ENCODE results near the gene SIGLEC14.
A peak's percentile ranks its signal among the peaks of the same experiment; 100 is the strongest.
"Not testable (repeated sequence)": the region's sequence is repeated elsewhere in the genome, so short reads cannot be mapped to it uniquely, and the experiment has no call there.

SIGLEC14 gene, protein sequence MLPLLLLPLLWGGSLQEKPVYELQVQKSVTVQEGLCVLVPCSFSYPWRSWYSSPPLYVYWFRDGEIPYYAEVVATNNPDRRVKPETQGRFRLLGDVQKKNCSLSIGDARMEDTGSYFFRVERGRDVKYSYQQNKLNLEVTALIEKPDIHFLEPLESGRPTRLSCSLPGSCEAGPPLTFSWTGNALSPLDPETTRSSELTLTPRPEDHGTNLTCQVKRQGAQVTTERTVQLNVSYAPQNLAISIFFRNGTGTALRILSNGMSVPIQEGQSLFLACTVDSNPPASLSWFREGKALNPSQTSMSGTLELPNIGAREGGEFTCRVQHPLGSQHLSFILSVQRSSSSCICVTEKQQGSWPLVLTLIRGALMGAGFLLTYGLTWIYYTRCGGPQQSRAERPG

DNA sequence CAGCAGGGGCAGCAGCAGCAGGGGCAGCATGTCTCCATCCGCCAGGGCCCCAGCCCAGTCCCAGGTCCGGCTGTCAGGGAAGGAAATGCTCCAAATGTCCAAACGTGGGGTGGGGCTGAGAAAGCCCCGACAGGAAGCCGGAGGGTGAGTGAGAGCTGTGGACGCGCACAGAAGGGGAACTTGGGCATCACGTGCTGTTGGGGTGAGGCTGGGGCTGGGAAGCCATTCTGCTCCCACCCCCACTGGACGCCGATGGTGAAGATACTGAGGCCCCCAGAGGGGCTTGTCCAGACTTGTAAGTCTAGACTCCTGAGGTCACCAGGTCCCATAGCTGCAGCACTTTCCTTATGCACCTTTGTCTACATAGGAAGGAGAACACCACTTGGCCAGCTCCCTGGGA is at the start of gene SIGLEC14:
SIGLEC14 (minus strand) TSS at position 96 of the 400 bp plus-strand sequence; CDS start at position 30, 66 bp downstream.
- DNase-seq = not testable (repeated sequence)

DNA sequence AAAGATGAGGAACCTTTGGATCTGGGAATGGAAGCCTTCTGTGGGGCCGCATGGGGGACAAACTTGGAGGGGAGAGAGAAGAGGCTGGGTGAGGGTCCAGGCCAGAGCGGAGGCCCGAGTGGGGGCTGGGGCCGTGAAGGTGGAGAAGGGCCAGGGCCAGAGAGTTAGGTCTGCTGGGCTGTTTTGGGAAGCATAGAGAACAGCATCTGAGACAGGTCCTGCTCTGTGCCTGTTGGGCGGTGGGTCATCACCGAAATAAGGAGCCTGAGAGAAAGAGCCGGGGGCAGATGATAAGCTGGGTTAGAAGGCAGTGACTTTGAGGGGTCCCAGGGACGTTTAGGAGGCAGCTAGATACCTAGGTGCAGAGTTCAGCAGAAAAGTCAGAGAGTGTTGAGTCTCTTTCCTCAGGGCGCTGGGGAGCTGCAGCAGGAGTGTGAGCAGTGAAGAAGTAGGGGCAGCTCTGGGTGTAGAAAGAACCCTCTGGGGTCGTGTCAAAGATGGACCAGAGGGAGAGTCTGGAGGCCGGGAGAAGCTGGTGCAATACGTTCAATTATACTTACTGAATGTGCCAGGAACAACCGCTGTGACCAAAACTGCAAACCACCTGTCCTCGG is 49.2 kb upstream of the SIGLEC14 start:
- DNase-seq = no peak

DNA sequence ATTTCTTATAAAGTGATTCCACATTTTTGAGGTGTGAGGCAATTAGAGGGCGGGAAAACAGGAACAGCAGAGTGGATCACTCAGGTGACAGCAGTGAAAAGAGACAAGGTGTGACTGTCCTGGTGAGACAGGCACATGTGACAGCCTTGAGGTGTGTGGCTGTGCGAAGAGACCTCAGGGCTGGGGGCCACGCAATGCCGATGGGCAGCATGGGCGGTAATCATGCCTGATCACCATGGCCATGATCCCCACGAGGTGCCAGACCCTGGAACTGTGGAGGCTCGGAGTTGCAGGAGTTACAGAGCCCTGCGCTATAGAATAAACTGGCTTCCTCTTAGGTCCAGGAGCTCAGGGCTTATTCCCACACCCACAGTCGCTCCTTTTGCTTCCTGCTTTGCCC is 48.5 kb upstream of the SIGLEC14 start:
- DNase-seq = no peak

DNA sequence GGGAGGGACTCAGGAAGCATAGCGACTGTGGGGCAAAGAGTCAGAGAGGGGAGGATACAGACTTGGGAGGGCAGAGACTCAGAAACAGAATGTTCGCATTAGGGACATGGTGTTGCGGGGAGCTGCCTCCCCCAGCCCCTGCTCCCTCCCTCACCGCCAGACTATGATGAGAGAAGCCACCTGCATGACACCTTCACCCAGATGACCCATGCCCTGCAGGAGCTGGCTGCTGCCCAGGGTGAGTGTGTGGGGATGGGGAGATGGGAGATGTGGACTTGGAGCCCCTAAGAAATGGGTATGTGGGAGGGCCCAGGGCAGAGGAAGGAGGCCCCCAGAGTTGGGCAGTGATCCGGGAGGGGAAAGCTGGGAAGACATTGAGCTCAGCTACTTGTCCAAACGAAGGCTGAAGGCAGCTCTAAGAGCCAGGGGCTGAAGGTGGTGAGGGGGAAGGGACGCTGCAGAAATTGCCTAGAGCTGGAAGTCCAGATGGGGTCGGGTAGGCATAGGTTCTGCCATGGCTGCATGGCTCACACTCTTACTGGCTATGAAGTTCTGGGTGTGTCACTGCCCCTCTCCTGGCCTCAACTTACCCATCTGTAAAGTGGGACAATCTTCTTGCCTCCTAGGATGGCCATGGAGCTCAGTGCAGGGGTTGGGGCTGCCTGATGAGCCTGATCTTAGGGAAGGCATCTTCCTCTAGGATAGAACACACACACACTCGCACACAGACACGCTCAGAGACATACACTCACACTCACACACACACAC is 47.9 kb upstream of the SIGLEC14 start:
- DNase-seq = no peak

DNA sequence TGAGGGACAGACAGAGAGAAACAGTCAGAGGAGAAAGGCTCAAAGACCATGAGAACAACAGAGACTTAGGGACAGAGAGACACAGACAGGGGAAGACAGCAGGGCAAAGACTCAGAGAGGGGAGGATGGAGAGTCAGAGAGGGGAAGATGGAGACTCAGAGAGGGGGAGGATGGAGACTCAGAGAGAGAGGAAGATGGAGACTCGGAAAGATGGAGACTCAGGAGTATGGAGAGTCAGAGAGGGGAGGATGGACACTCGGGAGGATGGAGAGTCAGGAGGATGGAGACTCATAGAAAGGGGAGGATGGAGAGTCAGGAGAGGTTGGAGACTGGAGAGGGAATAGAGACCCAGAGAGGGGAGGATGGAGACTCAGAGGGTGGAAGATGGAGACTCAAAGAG is 47.2 kb upstream of the SIGLEC14 start:
- no peak for DNase-seq

DNA sequence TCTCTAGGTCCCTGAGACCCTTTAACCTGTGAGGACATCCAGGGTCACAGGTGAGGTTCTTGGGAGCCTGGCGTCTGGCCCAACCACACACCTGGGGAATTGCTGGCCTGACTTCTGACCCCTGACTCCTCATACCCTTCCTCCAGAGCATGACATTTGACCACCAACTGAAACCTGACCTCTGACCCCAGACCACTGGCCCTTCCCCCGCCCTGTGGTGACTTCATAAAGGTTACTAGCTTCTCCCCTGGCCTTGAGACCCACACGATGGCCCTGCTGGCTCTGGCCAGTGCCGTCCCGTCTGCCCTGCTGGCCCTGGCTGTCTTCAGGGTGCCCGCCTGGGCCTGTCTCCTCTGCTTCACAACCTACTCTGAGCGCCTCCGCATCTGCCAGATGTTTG is 46.6 kb upstream of the SIGLEC14 start, which contains the start of gene SPACA6:
SPACA6 (plus strand) TSS at position 71 of the 400 bp plus-strand sequence; CDS start at position 268, 197 bp downstream.
- no peak for DNase-seq

DNA sequence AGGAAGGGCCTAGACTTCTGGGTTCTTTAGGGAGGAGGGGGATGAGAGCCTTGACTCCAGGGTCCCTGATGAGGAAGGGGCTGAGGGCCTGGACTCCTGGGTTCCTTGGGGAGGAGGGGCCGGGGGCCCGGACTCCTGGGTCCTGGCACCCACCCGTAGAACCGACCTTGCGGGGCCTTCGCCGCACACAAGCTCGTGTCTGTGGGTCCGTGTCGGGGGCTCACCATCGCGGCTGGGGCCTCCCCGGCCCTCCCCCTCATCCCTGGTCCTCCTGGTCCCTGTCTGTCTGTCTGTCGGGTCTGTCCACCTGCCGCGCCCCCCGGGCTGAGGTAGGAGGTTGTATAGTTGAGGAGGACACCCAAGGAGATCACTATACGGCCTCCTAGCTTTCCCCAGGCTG is 45.8 kb upstream of the SIGLEC14 start:
- DNase-seq = no peak

DNA sequence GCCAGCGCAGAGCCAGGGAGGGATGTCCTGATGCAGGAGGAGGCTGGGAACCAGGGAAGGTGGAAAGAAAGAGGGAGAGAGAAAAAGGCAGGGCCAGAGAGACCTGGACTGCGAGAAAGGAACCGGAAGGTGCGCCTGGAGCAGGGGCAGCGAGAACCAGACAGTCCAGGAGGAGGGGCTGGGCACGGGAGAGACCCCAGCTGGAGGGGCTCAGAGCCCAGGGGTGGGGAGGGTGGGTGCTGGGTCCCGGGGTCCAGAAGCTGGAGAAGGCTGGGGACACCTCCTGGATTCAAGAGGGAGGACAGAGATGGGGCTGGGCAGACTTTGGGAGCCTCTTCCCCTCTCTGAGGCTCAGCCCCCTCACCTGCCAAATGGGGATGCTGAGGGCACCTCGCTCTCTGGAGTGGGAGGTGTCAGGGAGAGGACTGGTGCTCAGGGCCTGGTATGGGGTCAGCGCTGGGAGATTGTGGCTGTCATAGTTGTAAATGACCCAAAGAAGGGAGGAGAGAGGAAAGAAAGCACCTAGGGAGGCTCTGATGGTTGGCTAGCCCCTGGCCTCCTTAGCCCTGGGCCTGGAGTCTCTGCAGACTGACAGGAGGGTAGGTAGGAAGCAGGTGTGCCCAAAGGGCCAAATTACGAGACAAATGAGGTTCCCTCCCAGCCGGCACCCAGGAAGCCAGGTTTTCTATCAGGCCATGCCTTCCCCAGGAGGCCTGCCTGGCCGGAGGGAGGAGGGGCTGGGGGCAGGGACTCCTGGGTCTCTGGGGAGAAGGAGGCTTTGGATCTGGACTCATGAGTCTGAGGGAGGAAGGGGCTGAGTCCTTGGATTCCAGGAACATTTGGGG is 45.2 kb upstream of the SIGLEC14 start:
- DNase-seq = no peak

DNA sequence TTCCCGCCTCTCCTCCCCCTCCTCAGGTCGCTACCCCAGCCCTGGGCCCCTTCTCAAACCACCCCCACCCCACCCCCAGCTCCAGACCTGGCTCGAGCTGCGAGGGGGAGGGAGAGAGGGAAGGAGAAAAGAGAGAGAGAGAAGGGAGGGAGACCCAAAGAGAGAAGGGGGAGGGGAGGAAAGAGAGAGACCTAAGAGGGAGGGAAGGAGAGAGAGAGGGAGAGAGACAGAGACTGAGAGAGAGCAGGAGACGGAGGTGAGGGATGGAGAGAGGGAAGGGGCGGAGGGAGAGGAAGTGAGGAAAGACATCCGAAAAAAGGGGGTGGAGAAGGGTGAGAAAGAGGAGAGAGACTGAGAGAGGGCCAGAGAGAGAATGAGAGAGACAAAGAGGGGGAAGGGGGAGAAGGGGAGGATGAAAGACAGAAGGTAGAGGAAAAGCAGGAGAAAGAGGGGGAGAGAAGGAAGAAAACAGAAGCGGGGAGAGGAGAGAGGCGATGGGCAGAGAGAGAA is 44.5 kb upstream of the SIGLEC14 start:
- peak; percentile 84 for DNase-seq

DNA sequence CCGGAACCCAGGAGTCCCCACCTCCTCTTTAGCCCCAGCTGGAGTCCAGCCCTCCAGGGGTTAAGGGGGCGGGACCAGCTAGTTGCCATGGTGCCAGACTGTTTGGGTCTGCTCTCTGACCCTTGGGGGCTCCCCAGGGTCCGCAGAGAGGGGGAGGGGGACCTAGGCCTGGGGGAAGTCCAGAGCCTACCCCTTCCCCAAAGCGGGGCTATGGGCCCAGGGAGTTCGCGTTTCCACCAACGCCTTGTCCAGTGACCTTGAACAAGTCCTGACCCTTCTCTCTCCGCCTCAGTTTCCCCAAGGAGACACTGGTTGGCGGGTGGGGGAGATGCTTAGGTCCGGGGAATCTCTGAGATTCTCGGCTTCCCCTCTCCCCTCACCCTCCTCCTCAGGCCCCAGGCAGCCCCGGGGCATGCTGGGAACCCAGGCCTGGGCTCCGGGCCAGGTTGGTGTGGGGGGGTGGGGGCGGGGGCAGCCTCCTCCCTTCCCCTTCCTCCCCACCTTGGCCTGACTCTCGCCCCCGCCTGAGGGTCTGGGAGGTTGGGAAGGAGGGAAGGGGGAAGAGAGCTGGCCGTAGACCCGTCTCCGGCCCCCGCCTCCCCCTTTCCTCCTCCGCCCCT is 43.9 kb upstream of the SIGLEC14 start:
- peak; percentile 93 for DNase-seq

DNA sequence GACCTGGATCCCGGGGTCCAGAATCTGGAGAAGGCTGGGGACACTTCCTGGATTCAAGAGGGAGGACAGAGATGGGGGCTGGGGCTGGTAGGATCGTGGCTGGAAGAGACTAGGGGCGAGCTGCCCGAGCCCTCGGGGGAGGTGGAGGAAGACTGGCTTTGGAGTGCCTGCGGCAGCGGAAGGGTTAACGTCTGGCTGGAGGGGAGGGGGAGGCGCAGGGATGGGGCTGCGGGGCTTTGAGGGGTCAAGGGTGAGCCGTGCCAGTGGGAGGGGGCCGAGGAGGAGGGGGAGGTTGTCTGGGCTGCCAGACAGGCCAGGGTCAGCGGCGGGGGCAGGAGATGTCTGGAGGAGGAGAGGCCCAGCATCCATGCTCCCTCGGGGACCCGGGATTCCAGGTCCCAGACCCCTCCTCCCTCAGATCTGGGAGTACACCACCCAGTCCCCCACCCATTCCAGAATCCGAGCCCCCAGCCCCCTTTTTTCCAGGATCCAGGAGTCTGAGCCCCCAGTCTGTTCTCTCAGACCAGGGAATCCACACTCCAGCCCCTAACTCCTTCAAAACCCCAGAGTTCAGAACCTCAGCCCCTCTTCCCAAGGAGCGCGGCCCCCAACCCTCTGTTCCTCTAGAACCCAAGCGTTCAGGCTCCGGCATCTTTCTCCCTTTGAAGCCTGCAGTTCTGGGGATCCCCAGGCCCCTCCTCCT is 43.3 kb upstream of the SIGLEC14 start:
- peak; percentile 61 for DNase-seq

DNA sequence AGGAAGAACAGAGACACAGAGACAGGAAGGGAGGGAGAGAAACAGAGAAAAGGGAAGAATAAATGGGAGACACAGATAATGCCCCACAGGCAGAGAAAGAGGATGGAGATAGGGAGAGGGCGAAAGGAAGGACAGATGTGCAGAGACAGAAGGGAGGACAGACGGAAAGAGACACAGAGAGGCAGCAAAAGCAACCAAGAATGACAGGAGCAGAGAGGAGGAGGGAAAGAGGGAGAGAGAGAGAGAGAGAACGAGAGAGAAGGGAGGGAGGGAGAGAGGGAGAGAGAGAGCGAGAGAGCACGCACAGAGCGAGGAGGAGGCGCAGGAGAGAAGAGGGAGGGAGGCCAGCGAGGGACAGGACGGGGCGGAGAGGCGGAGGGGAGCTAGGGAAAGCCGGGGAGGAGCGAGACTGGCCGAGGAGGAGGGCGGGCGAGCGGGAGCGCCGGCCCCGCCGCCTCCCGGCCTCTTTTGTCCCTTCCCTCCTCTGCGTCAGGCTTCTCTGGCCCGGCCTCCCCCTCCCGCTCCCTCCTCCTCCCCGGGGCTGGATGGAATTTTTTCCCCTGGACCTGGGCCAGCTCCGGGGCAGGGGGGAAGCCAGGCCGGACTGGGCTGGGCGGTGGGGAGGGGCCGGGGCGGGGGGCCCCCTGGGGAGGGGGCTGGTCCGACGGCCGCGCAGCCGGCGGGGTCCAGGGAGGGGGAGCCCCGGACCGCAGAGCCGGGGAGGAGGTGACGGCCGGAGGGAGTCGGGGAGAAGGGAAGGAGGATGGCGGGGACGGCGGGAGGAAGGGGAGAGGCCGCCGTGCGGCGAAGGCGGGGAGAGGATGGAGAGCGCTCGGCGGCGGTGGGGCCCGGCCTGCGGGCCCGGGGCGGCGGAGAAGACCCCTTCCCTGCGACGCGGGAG is 42.3 kb upstream of the SIGLEC14 start:
- peak; percentile 97 for DNase-seq

DNA sequence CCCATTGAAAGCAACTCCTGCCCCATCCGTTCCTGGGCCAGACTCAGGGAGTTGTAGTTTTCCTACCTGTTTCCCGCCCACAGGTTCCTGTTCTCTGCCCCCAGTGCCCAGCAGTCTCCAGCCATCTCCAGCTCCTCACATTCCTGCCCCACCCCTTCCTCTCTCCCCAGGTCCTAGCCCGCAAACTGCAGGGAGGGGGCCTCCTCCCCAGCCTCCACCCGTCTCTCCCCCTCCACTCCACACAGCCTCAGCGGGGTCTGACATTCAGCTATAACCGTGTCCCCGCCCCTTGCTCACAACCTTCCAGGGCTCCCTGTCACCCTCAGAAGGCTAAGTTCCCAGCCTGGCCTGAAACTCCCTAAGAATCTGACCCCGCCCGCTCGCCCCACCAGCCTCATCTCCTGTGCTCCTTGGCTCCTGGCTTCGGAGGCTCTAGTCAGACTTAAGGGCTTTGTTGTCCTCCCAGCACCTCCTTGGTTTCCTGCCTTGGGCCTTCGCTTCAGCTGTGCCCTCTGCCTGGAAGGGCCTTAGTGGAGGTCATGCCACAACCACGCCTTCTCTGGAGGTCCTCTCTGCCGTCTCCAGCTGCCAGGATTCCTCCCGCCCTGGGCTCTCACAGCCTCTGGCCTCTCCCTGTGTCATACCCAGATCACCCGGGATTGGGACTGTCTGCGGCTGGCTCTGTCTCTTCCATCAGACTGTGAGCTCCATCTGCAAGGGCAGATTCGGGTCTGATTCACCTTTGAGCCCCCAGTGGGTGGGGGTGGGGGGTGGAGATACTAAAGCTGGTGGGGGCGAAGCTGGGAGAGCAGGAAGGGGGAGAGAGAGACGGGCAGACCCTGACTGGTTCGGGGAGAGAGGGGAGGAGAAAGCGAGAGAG is 41.4 kb upstream of the SIGLEC14 start:
- DNase-seq = peak; percentile 74

DNA sequence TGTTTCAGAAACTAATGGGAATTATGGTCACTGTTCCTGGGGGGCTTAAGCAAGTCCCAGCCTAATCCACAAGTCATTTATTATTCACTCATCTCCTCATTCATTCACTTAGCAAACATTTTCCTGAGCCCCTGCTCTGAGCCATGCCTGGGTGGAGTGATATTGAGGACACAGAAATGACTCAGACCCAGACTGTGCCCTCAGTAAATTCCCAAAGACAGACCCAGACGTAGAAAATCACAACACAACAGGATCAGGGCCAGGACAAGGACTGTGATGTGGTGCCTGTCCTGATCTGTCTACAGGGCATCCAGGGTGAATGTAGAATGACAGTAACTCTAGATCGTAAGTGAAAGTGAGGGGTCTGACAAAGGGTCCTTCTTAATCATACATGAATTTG is 39.5 kb upstream of the SIGLEC14 start:
- DNase-seq = peak; percentile 33

DNA sequence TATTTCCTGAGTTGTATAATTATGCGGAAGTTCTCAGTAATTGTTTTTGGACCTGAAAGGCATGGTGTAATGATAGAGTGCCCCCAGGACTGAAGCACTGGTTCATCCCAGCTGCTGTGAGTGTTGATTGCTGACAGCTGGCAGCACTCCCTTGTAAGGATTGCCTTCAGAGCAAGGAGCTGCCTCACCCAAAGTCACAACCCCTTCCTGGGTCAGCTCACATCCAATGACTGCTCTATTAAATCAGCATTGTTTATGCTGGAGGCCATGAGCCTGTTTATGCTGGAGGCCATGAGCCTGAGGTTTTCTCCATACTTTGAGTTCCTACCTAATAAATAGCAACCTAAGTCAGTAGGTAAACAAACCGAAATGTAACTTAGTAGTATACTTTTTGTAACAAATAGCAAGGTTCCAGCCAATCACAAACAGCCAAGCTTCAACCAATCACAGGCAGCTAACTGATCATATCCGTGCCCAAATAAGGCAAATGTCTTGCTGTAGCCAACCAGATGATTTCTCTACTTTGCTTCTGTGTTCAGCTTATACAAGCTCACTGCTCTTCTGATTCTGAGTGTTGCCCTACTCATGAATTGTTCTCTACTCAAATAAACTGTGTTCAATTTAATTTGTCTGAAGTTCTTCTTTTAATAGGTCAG is 34.8 kb upstream of the SIGLEC14 start:
- no peak for DNase-seq

DNA sequence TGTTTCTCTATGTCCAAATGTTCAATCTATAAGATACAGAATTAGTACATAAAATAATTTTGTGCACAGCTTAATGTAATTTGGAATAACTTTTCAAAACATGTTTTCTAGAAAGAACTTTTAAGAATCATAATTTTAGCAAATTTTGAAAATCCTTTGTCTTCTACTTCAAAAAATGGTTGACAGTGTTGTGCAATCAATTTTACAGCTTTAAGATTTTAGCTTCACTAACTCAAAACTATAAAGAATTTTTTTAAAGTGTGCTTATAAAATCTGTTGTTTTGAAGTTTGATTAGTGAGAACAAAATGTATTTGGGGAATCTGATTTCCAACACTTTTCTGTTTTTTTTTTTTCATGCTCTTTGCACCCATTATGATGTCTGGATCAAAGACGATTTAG is 33.8 kb upstream of the SIGLEC14 start:
- DNase-seq = no peak

DNA sequence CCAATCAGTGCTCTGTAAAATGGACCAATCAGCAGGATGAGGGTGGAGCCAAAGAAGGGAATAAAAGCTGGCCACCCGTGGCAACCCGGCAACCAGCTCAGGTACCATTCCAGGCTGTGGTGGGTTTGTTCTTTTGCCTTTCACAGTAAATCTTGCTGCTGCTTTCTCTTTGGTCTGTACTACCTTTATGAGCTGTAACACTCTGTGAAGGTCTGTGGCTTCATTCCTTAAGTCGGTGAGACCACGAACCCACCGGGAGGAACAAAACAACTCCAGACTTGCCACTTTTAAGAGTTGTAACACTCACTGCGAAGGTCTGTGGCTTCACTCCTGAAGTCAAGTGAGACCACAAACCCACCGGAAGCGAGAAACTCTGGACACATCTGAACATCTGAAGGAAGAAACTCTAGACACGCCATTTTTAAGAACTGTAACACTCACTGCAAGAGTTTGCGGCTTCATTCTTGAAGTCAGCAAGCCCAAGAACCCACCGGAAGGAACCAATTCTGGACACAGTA is 30.0 kb upstream of the SIGLEC14 start:
- no peak for DNase-seq

DNA sequence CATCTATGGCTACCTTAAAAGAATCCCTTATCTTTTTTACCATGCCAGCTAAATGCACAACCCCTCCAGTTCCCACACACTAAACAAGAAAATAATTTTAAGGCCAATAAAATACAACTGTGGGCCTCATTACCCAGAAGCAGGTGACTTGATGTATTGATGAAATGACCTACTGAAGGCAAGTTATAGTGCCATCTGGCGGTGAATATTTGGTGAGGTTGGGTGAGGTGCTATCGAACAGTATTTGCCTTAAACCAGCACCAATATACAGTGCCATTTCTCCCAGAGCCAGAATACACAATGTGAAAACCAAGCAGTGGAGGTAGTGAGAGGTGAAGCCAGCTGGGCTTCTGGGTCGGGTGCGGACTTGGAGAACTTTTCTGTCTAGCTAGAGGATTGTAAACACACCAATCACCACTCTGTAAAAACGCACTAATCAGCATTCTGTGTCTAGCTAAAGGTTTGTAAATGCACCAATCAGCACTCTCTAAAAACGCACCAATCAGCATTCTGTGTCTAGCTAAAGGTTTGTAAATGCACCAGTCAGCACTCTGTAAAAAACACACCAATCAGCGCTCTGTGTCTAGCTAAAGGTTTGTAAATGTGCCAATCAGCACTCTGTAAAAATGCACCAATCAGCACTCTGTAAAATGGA is 29.4 kb upstream of the SIGLEC14 start:
- DNase-seq = peak; percentile 22
